GM21515 (cell line): ENCODE data around the gene AWAT2.

Experiments
- ATAC-seq: cut with Tn5 transposase; IDR thresholded peaks from one replicate; pipeline ENCODE4 v1.9.1; 2021; ENCODE audit not compliant: unreplicated experiment

The AWAT2 gene, protein sequence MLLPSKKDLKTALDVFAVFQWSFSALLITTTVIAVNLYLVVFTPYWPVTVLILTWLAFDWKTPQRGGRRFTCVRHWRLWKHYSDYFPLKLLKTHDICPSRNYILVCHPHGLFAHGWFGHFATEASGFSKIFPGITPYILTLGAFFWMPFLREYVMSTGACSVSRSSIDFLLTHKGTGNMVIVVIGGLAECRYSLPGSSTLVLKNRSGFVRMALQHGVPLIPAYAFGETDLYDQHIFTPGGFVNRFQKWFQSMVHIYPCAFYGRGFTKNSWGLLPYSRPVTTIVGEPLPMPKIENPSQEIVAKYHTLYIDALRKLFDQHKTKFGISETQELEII

GRCh38 chrX:70049925-70050324, at the start of gene AWAT2:
Gene AWAT2 (minus strand): TSS chrX:70049938. CDS start chrX:70049932, 6 bp downstream.
- no peak for ATAC-seq

GRCh38 chrX:70096052-70096451, 46.3 kb upstream of the AWAT2 start:
- ATAC-seq: no peak

DNA sequence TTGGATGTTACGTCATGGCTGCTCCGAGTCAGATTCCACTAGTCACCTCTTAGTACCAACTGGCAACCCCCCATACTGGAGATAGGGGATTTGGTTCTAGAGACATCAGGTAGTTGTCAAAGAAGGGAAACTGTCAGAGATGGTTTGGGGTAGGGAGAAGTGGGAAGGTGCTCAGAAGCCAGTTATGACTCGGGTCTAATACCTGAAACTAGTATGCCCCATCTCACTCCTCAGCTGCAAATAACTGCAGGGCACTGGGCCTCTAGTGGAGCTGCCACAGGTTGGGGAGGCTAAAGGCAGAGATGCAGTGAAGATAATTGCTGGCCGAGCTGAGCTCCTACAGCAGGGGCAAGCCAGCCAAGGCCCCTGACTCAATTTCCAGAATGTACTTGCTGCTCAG, 42.5 kb upstream of the AWAT2 start:
- ATAC-seq: no peak

GRCh38 chrX:70089604-70090297, 40.0 kb upstream of the AWAT2 start:
- ATAC-seq: no peak

DNA sequence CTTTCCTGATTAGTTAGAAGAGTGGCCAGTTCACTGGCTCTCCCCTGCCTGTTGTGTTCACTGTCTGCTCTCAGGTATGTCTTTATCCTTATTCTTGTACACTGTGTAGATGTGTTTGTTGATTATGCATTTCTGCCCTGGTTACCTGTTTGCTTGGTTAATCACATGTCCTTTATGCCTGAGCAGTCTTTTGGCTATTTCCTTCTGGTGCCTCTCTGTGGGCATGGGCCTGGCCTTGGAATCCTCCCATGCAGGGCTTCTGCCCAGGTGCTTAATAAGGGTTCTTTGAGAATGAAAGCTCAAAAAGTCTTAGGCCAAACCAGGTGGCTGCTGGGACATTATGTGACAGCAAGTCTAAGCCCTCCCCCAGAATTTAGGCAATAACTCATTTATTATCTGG, 39.0 kb upstream of the AWAT2 start:
- no peak for ATAC-seq

- ATAC-seq: no peak
Observed at GRCh38 chrX:70087857-70088630, 38.3 kb upstream of the AWAT2 start.

- no peak for ATAC-seq
Observed at GRCh38 chrX:70084592-70085240, 35.0 kb upstream of the AWAT2 start.

- ATAC-seq: no peak
Observed at GRCh38 chrX:70082723-70083122, 33.0 kb upstream of the AWAT2 start.

DNA sequence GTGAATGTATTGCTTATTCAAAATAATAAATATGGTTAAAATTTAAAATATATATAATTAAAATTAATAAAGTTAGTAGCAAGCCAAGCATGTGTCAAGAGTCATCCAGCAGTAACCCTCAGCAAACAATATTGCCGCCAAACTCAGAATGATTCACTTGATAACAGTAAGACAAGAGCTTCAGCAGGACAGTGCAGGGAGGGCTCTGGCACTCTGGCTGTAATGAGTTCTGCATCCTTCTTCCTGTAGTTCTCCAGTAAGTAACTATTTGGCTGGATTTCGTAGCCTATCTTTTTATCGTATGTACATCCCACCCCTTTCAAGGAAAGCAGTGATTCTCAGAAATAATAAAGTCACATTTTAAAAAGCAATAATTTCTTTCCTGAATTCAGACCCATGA, 30.1 kb upstream of the AWAT2 start:
- ATAC-seq: no peak

DNA sequence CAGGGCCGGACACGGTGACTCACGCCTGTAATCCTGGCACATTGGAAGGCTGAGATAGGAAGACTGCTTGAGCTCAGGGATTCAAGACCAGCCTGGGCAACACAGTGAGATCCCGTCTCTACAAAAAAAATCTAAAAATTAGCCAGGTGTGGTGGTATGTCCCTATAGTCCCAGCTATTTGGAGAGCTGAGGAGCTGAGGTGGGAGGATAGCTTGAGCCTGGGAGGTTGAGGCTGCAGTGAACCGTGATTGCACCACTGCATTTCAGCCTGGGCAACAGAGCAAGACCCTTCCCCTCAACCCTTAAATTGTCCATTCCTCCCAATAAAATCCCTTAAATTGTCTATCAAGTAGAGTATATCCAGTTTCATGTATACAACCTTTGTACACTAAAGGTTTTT, 29.6 kb upstream of the AWAT2 start:
- no peak for ATAC-seq

DNA sequence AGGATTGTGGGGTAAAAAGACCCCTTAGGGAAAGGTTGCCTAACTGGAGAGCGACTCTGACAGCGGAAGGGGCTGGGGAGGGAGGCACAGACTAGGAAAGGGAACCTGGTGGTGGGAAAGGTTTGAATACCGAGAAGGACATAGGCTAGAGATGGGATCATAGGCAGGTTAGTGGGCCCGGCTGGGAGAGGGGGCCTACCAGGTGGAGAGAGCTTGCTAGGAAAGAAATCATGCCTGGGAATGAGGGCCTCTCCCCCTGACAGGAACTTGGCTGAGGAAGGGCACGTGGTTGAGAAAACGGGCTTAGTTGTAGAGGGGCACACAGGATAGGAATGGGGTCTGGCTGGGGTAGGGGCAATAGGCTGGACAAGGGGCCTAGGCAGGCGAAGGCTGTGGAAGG, 16.9 kb upstream of the AWAT2 start:
- ATAC-seq: no peak

DNA sequence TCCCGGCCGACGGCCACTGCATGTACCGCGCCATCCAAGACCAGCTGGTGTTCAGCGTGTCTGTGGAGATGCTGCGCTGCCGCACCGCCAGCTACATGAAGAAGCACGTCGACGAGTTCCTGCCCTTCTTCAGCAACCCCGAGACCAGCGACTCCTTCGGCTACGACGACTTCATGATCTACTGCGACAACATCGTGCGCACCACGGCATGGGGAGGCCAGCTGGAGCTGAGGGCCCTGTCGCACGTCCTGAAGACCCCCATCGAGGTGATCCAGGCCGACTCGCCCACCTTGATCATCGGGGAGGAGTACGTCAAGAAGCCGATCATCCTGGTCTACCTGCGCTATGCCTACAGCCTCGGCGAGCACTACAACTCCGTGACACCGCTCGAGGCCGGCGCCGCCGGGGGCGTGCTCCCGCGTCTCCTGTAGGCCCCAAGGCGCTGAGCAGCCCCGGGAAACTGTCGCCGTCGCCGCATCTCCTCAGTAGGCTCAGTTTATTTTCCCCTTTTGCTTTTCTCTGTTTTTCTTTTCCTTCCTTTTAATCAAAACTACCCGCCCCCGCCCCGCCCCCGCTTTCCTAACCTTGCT, 13.3 kb upstream of the AWAT2 start:
- ATAC-seq: no peak

DNA sequence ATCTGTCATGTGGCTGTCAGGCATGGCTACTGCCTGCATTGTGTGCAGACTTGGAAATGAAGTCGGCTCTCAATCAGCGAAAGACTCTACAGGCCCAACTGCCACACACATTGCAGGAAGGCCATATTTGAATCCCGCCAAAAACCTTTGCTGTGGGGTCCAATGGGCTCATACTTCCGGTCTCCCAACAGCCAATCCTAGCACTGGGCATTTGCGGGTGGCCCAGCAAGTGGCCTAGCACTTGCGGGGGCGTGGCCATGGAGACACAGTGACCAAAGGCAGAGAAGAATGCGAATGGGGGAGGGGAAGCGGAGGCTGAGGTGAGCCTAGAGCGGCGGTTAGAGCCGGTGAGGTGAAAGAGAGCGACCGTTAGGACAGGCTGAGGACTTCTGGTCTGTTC, 12.3 kb upstream of the AWAT2 start, which contains the start of gene OTUD6A:
OTUD6A (plus strand) TSS at position 382 of the 400 bp plus-strand sequence. CDS start 68 bp downstream, outside the sequence.
- ATAC-seq: no peak

DNA sequence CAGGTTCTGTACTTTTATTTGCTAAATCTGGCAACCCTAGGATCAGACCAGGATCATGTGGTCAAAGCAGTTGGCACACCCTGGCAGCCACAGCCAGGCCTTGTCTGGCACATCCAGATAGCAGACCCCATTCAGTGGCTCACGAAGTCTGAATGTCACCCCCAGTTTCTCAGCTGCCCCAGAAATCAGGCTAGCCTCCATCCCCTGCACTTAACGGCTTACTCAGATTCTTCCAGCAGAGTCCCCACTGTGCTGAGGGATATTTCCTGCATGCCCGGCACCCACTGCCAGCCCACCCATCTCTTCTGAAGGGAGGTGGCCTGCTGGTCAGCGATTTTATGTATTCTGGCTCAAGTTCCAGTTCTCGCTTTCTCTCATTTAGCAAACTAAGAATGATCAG, 4.7 kb upstream of the AWAT2 start:
- no peak for ATAC-seq

- no peak for ATAC-seq
Observed at GRCh38 chrX:70052895-70053615, 3.3 kb upstream of the AWAT2 start.

DNA sequence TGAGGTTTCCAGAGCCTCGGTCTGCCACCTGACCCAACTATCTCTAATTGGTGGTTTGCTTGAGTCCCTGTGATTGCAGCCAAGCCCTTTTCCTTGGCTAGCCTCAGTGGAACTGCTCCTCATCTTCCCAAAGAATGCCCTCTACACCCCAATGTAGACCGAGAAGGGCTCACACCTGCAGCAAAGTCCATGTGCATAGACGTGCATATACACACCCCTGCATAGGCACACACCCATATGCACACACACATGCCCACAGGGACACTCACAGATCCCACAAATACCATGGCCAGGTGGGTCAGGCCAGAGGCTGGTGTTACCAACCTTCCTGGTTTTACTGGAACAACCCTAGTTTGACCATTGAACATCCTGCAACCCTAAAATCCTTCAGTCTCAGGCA, 332 bp downstream of the AWAT2 start:
- ATAC-seq: no peak

- no peak for ATAC-seq
Observed at GRCh38 chrX:70046978-70047377, 2.8 kb downstream of the AWAT2 start.

DNA sequence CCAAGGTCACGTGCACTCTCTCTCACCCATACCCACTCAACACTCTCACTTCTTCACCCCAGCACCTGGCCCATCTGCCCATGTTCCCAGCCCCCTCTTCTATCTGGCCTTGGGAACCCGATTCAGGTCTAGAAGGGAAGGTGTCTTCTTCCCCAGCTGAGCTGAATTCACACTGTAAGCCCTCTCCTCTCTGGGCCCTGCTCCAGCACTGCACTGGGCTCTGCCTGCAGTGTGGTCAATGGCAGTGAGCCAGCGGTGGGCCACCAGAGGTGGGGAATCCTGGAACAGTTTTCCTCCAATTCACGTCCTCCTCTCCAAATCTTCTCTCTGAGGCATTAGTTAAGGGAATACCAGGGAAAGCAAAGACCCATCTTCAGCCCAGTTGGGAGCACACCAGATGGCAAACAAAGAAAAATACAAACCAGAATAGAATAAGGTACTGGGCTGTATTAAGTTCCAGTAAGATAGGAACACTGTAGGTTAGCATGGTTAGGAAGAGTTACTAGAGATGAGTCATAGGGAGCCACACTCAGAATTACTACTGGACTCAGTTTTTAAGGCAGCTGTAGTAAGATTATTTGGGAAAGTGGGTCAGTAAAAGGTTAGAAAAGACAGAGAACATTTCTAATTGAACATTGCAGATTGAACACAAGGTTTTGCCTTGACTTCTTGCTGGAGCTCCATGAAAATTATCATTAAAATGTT, 5.0 kb downstream of the AWAT2 start:
- no peak for ATAC-seq

DNA sequence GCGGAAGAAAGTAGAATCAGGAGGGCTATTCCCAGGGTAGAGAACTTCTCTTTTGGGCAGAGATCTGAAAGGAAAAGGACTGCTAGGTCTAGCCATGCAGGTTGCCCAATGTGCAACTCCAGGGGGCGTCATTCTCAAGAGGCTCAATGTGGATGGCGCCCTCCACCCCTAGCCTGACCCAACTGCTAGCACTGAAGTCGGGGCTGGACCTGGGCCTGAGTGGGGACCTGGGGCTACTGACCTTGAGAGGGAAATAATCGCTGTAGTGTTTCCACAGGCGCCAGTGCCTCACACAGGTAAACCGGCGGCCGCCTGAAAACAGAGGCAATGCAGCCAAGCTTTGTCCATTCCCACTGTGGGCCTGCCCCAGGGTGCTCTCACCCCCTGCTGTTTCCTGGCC, 6.1 kb downstream of the AWAT2 start:
- ATAC-seq: no peak
